ENCODE data around the gene CEACAM19. TPM values are rescaled to one million over a fixed set of nuclear protein-coding genes. Genes with fewer than 3 reads are reported as not detected.

Gene CEACAM19
- total RNA-seq, 1 experiment from 2014 or later: 1.2 TPM

DNA sequence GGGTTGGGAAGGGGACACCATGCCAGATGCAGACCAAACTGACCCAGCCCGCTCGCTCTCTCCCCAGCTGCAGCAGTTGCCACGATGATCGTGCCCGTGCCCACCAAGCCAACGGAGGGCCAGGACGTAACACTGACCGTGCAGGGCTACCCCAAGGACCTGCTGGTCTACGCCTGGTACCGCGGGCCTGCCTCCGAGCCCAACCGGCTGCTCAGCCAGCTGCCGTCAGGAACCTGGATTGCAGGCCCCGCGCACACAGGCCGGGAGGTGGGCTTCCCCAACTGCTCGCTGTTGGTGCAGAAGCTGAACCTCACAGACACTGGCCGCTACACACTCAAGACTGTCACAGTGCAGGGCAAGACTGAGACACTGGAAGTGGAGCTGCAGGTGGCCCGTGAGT lies 36.5 kb downstream of the CEACAM19 start:
- in situ Hi-C loops (cut with HindIII; ENCODE audit: low pct_unique_long_range_greater_than_20kb, low sequenced_read_pairs) (no loop called here), intact Hi-C loops (cut with micrococcal nuclease; ENCODE audit: unreplicated experiment) (no loop called here)
- Histone ChIP-seq H3K4me1 (ENCODE audit: control insufficient read depth, insufficient read depth, low read length) (no peaks in the 10 kb centered on the region), H3K4me3 (ENCODE audit: low read depth in 2 of 2, low read length in 2 of 2) (no peak overlapping the region), H3K36me3 (ENCODE audit: control insufficient read depth, insufficient read depth, low read length) (no peaks in the 10 kb centered on the region), H3K27ac (ENCODE audit: low read length) (no peak overlapping the region), H3K9me3 (ENCODE audit: control insufficient read depth, insufficient read depth, low read depth, low read length) (no peaks in the 10 kb centered on the region), H3K27me3 (ENCODE audit: control insufficient read depth, insufficient read depth, low read length) (no peaks in the 10 kb centered on the region)
- DNase-seq (ENCODE audit: low read depth, low spot score) (no peak), ATAC-seq (no peak)
- ChIA-PET CTCF (no interaction called here), POLR2A (no interaction called here)
- TF ChIP-seq SIN3A (IDR thresholded peaks at IDR 0.05; ENCODE audit: borderline replicate concordance, insufficient read depth, low read depth, low read length) (no peak), TCF7L2 (IDR thresholded peaks at IDR 0.05; ENCODE audit: low read depth, low read length) (no peak), POLR2AphosphoS5 (IDR thresholded peaks at IDR 0.05; ENCODE audit: low read depth, low read length) (no peak)
- TF ChIP-seq, protein P1, sequence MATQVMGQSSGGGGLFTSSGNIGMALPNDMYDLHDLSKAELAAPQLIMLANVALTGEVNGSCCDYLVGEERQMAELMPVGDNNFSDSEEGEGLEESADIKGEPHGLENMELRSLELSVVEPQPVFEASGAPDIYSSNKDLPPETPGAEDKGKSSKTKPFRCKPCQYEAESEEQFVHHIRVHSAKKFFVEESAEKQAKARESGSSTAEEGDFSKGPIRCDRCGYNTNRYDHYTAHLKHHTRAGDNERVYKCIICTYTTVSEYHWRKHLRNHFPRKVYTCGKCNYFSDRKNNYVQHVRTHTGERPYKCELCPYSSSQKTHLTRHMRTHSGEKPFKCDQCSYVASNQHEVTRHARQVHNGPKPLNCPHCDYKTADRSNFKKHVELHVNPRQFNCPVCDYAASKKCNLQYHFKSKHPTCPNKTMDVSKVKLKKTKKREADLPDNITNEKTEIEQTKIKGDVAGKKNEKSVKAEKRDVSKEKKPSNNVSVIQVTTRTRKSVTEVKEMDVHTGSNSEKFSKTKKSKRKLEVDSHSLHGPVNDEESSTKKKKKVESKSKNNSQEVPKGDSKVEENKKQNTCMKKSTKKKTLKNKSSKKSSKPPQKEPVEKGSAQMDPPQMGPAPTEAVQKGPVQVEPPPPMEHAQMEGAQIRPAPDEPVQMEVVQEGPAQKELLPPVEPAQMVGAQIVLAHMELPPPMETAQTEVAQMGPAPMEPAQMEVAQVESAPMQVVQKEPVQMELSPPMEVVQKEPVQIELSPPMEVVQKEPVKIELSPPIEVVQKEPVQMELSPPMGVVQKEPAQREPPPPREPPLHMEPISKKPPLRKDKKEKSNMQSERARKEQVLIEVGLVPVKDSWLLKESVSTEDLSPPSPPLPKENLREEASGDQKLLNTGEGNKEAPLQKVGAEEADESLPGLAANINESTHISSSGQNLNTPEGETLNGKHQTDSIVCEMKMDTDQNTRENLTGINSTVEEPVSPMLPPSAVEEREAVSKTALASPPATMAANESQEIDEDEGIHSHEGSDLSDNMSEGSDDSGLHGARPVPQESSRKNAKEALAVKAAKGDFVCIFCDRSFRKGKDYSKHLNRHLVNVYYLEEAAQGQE (IDR thresholded peaks at IDR 0.05; ENCODE audit: insufficient read depth in 1 of 2, low read depth in 2 of 2, low read length in 1 of 2): no peak
- TF ChIP-seq, protein P2, sequence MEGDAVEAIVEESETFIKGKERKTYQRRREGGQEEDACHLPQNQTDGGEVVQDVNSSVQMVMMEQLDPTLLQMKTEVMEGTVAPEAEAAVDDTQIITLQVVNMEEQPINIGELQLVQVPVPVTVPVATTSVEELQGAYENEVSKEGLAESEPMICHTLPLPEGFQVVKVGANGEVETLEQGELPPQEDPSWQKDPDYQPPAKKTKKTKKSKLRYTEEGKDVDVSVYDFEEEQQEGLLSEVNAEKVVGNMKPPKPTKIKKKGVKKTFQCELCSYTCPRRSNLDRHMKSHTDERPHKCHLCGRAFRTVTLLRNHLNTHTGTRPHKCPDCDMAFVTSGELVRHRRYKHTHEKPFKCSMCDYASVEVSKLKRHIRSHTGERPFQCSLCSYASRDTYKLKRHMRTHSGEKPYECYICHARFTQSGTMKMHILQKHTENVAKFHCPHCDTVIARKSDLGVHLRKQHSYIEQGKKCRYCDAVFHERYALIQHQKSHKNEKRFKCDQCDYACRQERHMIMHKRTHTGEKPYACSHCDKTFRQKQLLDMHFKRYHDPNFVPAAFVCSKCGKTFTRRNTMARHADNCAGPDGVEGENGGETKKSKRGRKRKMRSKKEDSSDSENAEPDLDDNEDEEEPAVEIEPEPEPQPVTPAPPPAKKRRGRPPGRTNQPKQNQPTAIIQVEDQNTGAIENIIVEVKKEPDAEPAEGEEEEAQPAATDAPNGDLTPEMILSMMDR (IDR thresholded peaks at IDR 0.05): no peak
- BruUV-seq (replicated peaks): no TSS peak

DNA sequence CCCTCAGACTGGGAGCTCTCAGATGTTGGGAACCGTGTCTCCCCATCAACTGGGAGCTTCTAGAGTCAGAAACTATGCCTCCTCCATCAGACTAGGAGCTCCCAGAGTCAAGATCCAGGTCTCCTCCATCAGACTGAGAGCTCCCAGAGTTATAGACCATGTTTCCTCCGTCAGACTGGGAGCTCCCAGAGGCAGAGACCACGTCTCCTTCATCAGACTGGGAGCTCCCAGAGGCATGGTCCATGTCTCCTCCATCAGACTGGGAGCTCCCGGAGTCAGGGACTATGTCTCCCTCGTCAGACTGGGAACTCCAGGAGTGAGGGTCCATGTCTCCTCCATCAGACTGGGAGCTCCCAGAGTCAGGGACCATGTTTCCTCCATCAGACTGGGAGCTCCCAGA lies 37.7 kb downstream of the CEACAM19 start:
- POLR2A ChIA-PET: no interaction called here
- in situ Hi-C loops (cut with HindIII; ENCODE audit: low pct_unique_long_range_greater_than_20kb, low sequenced_read_pairs): no loop called here

More for the DNA sequence above, 37.7 kb downstream of the CEACAM19 start:
- H3K36me3 ChIP-seq (ENCODE audit: control insufficient read depth, insufficient read depth, low read length): no peaks in the 10 kb centered on the region
- DNase-seq (ENCODE audit: low read depth, low spot score) (no peak), ATAC-seq (no peak)
- TF ChIP-seq, protein P2 (IDR thresholded peaks at IDR 0.05): no peak
- TF ChIP-seq SIN3A (IDR thresholded peaks at IDR 0.05; ENCODE audit: borderline replicate concordance, insufficient read depth, low read depth, low read length) (no peak), TCF7L2 (IDR thresholded peaks at IDR 0.05; ENCODE audit: low read depth, low read length) (no peak), POLR2AphosphoS5 (IDR thresholded peaks at IDR 0.05; ENCODE audit: low read depth, low read length) (no peak)
- TF ChIP-seq, protein P1 (IDR thresholded peaks at IDR 0.05; ENCODE audit: insufficient read depth in 1 of 2, low read depth in 2 of 2, low read length in 1 of 2): no peak
- intact Hi-C loops (cut with micrococcal nuclease; ENCODE audit: unreplicated experiment): no loop called here
- H3K9me3 ChIP-seq (ENCODE audit: control insufficient read depth, insufficient read depth, low read depth, low read length): no peaks in the 10 kb centered on the region
- no TSS peak for BruUV-seq (replicated peaks)
- no peak overlapping the region for H3K27ac ChIP-seq (ENCODE audit: low read length)
- no peaks in the 10 kb centered on the region for H3K4me1 ChIP-seq (ENCODE audit: control insufficient read depth, insufficient read depth, low read length)
- CTCF ChIA-PET: no interaction called here
- H3K27me3 ChIP-seq (ENCODE audit: control insufficient read depth, insufficient read depth, low read length): no peaks in the 10 kb centered on the region
- H3K4me3 ChIP-seq (ENCODE audit: low read depth in 2 of 2, low read length in 2 of 2): no peak overlapping the region
